ENCODE results near the gene MYH10.

MYH10 gene

GRCh38 chr17:8469964-8470363, 160.6 kb downstream of the MYH10 start:
- no peak for DNase-seq

- DNase-seq = no peak
Measured at GRCh38 chr17:8468980-8469379, 161.5 kb downstream of the MYH10 start.

GRCh38 chr17:8468127-8468526, 162.4 kb downstream of the MYH10 start:
- no peak for DNase-seq

DNA sequence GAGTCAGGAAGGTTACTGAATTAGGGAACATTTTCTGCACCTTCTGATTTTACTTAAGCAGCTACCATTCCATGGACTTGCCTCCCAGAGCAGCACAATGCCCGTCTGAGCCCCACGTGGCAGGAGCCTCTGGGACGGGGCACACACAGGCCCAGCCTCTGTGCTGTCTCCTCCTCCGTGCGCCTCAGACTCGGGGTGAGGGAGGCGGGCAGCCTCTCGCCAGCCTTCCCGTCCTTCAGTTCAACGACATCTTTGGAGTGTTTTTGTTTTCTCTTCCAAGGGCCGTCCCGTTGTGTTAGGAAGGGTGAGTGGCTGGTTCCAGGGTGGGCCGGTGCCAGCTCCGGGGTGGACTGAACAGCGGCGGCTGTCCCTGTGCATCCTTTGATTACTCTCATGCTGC, 163.0 kb downstream of the MYH10 start:
- DNase-seq = no peak

DNA sequence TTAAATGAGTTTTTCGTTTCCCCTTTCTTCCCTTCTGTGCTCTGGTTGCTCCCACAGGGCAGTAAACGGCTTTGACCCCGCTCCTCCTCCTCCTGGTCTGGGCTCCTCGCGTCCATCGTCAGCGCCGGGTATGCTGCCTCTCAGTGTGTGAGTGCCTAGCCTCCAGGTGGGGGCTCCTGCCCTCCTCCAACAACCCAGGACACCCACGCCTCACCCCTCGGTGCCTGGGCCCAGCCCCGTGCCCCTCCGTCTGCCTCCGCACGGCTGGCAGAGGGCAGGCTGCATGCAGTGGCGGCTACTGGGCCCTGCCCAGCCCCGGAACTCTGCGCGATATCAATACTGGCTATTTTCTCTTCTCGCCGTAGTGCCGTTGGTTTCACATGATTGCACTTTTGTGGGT, 163.7 kb downstream of the MYH10 start:
- no peak for DNase-seq

- DNase-seq = no peak
Measured at GRCh38 chr17:8466456-8466855, 164.1 kb downstream of the MYH10 start.

DNA sequence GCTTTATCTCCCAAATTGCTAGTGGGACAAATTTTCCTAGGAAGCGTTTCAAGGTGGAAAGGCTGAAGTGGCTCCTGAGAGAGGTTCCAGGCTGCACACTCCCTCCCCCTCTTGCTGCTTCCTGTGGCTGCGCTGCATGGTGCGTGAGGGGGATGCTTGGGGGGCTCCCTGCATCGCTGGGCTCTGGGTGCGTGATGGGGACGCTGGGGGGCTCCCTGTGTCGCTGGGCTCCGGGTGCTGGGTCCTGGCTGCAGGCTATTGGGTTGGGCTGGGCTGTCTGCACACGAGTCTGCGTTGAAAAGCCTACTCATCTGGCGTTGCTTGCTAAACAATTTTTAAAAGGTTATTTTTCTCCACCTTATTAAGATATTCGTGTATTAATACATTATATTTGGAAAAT, 164.8 kb downstream of the MYH10 start:
- DNase-seq = no peak

GRCh38 chr17:8465356-8465755, 165.2 kb downstream of the MYH10 start:
- DNase-seq = no peak

DNA sequence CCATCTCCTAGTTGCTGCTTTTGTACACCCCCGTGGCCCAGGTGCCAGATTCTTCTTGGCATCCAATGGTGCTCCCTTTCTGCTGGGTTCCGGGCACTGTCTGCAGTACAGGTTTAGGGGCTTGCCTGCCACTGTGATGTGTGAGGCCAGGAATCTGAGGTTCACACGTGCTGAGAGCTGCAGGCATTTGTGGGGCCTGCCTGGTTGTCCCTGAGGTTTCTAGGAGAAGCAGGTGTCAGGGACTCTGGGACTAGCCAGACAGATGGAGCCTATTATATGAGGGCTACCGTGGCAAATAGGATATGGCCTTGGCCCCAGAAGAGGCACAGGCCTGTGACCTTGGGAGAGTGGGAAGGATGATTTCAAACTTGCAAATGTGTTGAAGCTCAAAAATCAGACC, 165.6 kb downstream of the MYH10 start:
- DNase-seq = no peak

DNA sequence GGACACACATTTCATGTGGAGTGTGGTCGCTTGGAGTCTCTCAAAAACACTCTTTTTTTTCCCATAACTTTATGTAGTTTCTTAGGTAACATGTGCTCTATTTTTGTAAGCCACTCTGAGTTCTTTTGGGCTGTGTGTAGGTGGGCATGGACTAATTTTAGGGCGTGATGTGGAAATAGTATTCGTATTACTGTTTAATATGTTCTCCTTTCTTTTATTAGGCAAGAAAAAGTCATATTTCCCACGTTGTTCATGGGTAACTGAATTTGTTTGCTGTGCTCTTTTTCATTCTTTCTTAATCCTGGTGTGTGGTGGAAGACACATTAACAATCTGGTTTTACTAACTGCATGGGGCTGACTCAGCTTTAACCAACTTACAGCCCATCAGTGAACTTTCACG, 167.4 kb downstream of the MYH10 start:
- DNase-seq = no peak

DNA sequence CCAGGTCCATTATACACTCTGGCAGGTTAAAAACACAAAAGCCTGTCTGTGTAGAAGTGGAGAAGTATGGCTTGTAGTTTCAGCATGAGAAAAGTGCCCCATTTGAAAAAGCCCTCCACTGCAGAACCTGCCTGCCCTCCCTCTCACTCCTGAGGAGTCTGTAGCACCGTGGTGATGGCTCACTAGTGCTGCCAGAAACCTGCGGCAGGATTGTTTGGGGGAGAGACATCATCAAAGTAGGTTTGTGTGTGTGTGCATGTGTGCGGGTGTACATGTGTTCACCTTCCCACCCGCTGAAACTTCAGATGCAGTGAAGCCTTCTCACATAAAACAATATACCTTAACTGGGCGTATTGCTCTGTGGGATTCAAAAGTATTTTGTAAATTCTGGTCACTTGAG, 168.0 kb downstream of the MYH10 start:
- DNase-seq = no peak

DNA sequence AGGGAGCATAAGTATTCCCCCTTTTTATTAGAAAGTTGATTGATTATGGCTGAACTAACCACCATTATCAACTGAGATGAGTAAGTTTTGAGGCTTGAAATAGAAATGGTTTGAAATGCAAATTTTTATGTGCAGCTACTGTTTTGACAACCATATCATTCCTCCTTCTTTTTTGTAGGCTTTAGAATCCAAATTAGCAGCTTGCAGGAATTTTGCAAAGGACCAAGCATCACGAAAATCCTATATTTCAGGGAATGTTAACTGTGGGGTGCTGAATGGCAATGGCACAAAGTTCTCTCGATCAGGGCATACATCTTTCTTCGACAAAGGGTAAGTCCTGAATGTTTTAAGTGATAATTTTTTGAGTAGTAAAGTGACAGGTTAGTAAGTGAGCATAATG, 170.7 kb downstream of the MYH10 start:
- DNase-seq = no peak

DNA sequence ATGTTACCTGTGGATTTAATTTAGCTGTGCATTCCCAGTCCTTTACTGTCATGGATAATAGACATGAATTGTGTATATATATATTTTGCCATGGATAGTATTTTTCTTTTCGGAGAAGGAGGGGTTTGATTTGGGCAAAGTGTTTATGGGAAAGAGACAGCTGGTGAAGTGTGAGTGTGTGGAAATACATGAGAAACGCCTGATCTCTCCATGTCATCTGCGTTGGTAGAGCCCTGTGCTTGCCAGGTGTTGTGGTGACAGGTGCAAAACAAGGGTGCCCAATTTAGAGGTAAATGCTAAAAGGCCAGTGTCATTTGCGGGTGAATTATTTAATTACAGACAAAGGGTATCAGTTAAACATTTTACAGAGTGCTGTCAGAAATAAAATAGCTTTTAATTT, 171.4 kb downstream of the MYH10 start:
- no peak for DNase-seq

DNA sequence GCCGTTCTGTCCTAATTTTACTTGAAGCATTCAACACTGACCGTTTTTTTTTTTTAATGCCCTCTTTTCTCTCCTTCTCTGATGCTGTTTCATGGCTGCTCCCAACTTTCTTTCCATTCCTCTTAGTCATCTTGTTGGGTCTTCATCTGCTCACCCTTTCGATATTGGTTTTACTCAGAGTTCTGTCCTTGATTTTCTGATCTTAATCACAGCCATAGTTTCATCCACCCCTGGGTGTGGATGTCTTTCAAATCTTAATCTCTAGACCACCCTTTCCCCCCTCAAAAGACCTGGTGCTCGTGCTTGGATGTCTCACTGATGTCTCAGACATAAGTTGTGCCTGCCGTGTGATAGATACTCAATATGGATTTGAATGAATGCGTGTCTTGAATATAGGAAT, 172.4 kb downstream of the MYH10 start:
- no peak for DNase-seq

DNA sequence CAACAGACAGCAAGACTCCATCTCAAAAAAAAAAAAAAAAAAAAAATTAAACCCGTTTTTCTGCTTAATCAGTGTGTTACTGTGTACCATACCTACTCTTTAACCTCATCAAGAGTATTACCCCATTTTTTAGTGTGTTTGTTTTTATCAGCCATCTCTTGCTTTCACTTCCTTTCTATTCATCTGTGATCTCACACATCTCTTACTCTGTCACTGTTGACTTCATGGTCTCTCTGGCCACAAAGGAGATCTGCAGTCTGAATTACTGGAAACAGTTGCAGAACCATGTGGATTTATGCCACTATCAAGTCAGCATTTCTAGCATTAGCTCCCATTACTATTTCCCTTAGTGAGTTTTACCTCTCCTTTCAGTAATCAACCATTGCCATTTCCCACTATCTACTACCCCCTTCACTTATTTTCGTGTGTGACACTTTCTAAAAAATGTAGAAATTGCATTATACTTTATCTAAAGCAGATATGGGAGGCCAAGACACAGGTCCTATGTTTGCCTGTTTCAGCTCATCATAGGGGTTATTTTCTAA, 174.8 kb downstream of the MYH10 start:
- no peak for DNase-seq

- no peak for DNase-seq
Measured at GRCh38 chr17:8453326-8453725, 177.2 kb downstream of the MYH10 start.

DNA sequence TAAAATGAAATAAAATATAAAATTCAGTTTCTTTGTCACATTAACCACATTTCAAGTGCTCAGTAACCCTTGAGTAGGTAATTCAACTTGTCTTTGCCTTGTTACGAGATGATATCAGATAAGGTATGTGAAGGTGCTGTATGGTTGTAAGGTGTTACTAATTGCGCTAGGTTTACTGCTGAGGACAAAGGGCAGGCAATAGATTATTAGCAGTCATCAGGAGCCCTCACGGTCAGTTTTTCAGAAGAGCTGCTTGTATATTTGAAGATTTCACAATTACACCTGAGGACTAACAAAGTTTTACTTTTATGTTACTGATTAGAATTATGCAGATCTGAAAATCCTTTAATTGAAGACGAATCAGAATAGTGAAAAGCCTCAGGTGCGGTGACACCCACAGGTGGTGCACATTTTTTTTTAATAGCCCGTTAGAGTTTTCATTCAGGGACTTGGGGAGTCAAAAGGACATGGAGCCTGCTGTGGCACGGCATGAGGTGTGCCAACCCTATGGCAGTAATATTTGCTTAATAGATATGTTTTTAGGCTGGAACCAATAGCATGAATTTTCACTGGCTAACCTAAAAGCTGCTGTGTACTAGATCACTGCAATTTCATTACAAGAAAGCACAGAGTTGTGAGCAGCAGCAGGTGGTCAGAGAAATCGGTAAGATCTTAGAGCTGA, 178.5 kb downstream of the MYH10 start:
- no peak for DNase-seq

- no peak for DNase-seq
Measured at GRCh38 chr17:8448310-8448709, 182.2 kb downstream of the MYH10 start.

DNA sequence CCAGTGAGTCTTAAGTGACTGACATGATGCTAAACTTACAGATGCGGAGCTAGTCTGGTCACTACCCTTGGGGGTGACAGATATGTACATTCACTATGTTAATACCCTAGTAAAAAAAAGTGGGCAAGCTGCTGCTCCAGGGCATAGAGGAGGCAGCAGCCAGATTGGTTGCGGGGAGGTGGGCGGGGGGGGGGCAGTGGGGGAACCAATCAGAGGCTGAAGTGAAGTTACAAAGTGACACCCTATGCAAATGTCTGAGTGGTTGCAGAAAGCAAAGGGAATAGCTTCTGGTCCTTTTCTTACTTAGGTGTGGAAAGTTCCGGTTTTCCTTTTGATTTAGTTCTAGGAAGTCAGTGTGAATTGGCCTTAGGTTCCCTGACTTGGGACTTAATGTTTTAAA, 182.7 kb downstream of the MYH10 start:
- no peak for DNase-seq

GRCh38 chr17:8445536-8445935, 185.0 kb downstream of the MYH10 start:
- DNase-seq = no peak

DNA sequence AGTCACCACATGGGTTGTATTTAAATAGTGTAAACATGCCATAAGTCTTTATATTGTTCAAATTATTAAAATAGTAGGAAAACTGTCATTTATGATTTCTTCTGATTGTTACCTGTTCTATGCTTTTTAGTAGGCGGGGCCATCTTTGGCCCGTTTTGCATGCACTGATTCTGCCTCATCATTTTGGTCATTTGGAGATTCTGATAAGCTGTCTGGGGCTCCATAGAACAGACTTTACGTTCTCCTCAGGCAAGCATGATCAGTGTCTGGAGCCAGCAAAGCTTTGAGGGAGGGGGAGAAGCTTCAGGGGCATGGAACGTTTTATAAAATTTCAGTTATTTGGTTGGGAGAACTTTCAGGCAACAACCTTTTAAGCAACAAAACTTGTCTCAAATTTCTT, 186.0 kb downstream of the MYH10 start:
- DNase-seq = no peak

DNA sequence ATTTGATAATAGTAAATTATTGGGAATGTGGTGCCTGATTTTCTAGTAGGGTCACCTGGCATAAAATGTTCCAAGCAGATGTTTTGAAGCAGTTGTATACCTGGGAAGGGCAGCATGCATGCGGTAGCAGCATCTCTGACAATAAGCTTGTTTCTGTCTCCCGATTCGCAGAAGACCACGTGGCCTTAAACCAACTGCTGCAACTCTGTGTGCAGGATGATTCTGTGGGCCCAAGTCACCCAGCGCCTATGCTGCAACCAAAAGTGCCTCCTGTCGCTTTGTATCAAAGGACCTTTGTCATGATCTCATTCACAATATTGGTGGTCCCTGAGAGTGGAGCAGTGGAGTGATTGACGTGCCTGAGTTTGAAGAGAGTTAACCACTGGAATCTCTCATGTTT, 186.8 kb downstream of the MYH10 start:
- no peak for DNase-seq

DNA sequence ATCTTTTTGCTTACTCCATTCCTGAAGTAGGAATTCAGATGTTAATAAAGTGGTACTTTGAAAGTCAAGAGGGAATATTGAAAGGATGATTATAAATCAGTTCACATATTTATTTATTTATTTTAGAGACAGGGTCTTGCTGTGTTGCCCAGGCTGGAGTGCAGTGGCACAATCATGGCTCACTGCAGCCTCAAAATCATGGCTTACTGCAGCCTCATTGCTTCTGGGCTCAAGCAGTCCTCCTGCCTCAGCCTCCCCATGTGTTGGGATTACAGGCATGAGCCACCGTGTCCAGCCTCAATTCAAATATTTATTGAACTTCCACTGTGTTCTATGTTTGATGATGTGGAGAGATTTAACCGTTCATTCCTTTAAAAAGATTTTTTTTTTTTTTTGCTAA, 188.2 kb downstream of the MYH10 start:
- DNase-seq = no peak

- no peak for DNase-seq
Measured at GRCh38 chr17:8441690-8442089, 188.8 kb downstream of the MYH10 start.

- no peak for DNase-seq
Measured at GRCh38 chr17:8439681-8440080, 190.8 kb downstream of the MYH10 start.

All from GDM1 (cell line).